GM21367 (cell line): ENCODE results near the gene RNF40.
A peak's percentile ranks its signal among the peaks of the same experiment; 100 is the strongest.

Experiments used
- ATAC-seq: cut with Tn5 transposase; IDR thresholded peaks from one replicate; pipeline ENCODE4 v1.9.1; 2021; ENCODE audit not compliant: unreplicated experiment

RNF40 gene

GRCh38 chr16:30761928-30762902 is at the start of gene RNF40, which contains the start of gene CFAP119:
RNF40 (plus strand) TSS chr16:30762322; CDS start chr16:30762546, 224 bp downstream.
CFAP119 (minus strand) TSS chr16:30762062; CDS start chr16:30761748, 314 bp downstream.
- peak; percentile 75 for ATAC-seq

- no peak for ATAC-seq
Observed at GRCh38 chr16:30715750-30716445, 46.2 kb upstream of the RNF40 start.

DNA sequence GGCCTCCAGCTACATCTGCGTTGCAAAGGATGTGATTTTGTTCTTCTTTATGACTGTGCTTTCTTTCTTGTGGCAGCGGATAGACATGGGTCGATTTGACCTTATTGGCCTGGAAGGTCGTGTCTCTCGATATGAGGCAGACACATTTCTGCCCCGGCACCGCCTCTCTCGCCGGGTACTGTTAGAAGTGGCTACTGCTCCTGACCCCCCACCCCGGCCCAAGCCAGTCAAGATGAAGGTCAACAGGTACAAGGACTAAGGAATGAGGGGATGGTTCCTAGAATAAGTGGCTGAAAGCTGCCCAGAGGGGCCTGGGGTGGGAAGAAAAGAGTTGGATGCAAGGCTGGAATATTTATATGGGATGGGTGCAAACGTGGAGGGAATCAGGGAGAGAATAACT is 42.0 kb upstream of the RNF40 start:
- no peak for ATAC-seq

GRCh38 chr16:30720694-30721093 is 41.4 kb upstream of the RNF40 start:
- no peak for ATAC-seq

DNA sequence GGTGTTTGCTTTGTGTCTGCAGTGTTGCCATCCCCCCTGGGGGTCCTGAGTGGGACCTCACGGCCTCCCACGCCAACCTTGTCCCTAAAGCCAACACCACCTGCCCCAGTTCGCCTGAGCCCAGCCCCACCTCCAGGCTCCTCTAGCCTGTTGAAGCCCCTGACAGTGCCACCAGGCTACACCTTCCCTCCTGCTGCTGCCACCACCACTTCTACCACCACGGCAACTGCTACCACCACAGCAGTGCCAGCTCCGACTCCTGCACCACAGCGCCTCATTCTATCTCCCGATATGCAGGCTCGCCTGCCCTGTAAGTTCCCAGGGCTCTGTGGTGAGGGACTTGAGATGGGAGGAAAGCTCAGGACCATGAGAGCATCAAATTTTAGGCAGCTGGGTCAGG is 41.0 kb upstream of the RNF40 start:
- no peak for ATAC-seq

GRCh38 chr16:30721606-30722005 is 40.5 kb upstream of the RNF40 start:
- ATAC-seq = no peak

GRCh38 chr16:30722443-30722842 is 39.7 kb upstream of the RNF40 start:
- ATAC-seq = no peak

GRCh38 chr16:30722916-30723315 is 39.2 kb upstream of the RNF40 start:
- no peak for ATAC-seq

DNA sequence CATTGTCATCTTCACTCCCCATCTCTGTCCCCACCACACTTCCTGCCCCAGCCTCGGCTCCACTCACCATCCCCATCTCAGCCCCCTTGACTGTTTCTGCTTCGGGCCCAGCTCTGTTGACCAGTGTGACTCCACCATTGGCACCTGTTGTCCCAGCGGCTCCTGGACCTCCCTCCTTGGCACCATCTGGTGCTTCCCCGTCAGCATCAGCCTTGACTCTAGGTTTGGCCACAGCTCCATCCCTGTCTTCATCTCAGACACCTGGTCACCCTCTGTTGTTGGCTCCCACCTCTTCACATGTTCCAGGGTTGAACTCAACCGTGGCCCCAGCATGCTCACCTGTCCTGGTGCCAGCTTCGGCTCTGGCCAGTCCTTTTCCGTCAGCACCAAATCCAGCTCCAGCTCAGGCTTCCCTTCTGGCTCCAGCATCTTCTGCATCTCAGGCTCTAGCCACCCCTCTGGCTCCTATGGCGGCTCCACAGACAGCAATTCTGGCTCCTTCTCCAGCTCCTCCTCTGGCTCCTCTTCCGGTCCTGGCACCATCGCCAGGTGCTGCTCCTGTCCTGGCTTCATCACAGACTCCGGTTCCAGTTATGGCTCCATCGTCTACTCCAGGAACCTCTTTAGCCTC is 38.3 kb upstream of the RNF40 start:
- ATAC-seq = no peak

DNA sequence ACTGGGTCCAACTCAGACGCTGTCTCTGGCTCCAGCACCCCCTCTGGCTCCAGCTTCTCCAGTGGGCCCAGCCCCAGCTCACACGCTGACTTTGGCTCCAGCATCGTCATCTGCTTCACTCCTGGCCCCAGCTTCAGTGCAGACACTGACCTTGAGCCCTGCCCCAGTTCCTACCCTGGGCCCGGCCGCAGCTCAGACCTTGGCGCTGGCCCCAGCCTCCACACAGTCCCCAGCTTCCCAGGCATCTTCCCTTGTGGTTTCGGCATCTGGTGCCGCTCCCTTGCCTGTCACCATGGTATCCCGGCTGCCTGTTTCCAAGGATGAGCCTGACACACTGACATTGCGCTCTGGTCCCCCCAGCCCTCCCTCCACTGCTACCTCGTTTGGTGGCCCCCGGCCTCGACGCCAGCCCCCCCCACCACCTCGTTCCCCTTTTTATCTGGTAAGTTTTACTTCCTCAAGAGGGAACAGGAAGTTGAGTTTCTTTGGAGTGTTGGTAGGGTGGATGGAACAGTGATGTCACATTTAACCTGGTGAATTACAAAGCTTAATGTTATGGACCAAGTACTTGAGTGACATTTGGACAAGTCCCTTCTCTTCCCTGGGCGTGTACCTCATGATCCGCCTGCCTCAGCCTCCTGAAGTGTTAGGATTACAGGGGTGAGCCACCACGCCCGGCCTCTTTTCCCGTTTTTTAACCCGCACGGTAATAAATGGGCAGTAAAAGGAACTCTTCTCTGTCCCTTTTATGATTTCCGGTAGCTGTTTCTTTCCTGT is 37.3 kb upstream of the RNF40 start:
- no peak for ATAC-seq

GRCh38 chr16:30725418-30725792 is 36.7 kb upstream of the RNF40 start:
- ATAC-seq = no peak

DNA sequence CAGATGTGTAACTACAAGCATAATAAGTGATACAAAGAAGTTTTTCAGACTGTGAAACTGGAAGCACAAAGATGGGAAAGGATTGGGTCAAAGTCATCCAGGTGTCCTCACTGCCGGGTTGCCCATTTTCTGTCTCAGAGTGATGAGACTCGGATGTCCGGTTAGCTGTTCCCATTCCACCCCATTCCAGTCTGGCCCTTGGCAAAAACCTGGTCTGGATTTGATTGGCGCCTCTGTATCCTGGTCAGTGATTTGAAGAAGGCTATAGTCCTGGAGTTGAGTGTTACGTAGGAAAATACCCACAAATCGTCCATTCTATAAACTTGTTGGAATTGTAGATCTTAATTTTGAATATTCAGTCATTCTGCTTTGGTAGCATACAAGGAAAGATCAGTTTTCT is 33.8 kb upstream of the RNF40 start:
- no peak for ATAC-seq

GRCh38 chr16:30728899-30729672 is 33.0 kb upstream of the RNF40 start:
- no peak for ATAC-seq

DNA sequence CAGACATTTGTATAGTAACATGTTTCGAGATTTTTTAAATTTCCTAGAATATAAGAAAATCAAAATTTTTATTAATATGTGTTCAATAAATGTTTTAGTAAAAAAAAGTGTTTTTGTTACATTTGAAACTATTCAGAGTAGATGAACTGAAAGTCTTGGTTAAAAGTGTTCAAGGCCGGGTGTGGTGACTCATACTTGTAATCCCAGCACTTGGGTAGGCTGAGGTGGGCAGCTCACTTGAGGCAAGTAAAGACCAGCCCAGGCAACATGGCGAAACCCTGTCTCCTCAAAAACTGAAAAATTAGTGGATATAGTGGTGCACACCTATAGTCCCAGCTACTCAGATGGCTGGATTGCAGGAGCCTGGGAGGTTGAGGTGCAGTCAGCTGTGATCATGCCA is 30.7 kb upstream of the RNF40 start:
- ATAC-seq = no peak

DNA sequence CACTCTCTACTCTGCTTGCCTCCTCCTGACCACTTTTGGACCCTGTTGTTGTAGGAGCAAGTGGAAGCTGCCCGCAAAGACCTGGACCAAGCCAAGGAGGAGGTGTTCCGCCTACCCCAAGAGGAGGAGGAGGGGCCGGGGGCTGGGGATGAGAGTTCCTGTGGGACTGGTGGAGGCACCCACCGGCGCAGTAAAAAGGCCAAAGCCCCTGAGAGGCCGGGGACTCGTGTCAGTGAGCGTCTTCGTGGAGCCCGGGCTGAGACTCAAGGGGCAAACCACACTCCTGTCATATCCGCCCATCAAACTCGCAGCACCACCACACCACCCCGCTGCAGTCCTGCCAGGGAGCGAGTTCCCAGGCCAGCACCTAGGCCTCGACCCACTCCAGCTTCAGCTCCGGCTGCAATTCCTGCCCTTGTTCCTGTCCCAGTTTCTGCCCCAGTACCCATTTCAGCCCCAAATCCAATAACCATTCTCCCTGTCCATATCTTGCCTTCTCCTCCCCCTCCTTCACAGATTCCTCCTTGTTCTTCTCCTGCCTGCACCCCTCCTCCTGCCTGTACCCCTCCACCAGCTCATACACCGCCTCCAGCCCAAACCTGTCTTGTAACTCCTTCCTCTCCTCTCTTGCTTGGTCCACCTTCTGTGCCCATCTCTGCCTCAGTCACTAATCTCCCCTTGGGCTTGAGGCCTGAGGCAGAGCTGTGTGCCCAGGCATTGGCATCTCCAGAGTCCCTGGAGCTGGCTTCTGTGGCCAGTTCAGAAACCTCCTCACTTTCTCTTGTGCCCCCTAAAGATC is 24.9 kb upstream of the RNF40 start:
- no peak for ATAC-seq

- no peak for ATAC-seq
Observed at GRCh38 chr16:30737794-30738648, 24.1 kb upstream of the RNF40 start.

- no peak for ATAC-seq
Observed at GRCh38 chr16:30738984-30739951, 22.9 kb upstream of the RNF40 start.
